Measurements from ENCODE around the gene MDK.

GRCh38 chr11:46429717-46430116, 48.2 kb downstream of the MDK start:
- TF ChIP-seq CTCF (IDR thresholded peaks at IDR 0.05) (no peak), EZH2phosphoT487 (IDR thresholded peaks at IDR 0.05) (no peak), EZH2 (IDR thresholded peaks at IDR 0.05) (no peak)
